Retina (tissue), 1 donor: Measurements from ENCODE around the gene RGS2.

Experiments used
- DNase-seq: peaks from one replicate; pipeline ENCODE4 v3.0.0-alpha.2; 2016

The RGS2 gene

GRCh38 chr1:192831706-192832355 is 23.0 kb downstream of the RGS2 start:
- no peak for DNase-seq

GRCh38 chr1:192832492-192832891 is 23.7 kb downstream of the RGS2 start:
- DNase-seq = no peak

- DNase-seq = no peak
These were observed 26.3 kb downstream of the RGS2 start for GRCh38 chr1:192835116-192835515.

GRCh38 chr1:192839162-192840066 is 30.6 kb downstream of the RGS2 start:
- DNase-seq = no peak

GRCh38 chr1:192844360-192844759 is 35.5 kb downstream of the RGS2 start:
- no peak for DNase-seq

GRCh38 chr1:192846950-192847349 is 38.1 kb downstream of the RGS2 start:
- DNase-seq = no peak

- DNase-seq = no peak
These were observed 40.2 kb downstream of the RGS2 start for GRCh38 chr1:192849011-192849410.

- DNase-seq = no peak
These were observed 40.6 kb downstream of the RGS2 start for GRCh38 chr1:192849442-192849841.

GRCh38 chr1:192852001-192852947 is 43.4 kb downstream of the RGS2 start:
- no peak for DNase-seq

- no peak for DNase-seq
These were observed 49.6 kb downstream of the RGS2 start for GRCh38 chr1:192858456-192858855.

- DNase-seq = no peak
These were observed 51.0 kb downstream of the RGS2 start for GRCh38 chr1:192859808-192860207.

GRCh38 chr1:192860478-192861185 is 51.8 kb downstream of the RGS2 start:
- no peak for DNase-seq

- DNase-seq = no peak
These were observed 53.0 kb downstream of the RGS2 start for GRCh38 chr1:192861860-192862259.
